Left hindlimb (tissue), 1 donor: Measurements from ENCODE around the gene HHATL.

Source experiments
- DNase-seq: peaks from one replicate; pipeline ENCODE4 v3.0.0-alpha.2; 2018

Gene HHATL

DNA sequence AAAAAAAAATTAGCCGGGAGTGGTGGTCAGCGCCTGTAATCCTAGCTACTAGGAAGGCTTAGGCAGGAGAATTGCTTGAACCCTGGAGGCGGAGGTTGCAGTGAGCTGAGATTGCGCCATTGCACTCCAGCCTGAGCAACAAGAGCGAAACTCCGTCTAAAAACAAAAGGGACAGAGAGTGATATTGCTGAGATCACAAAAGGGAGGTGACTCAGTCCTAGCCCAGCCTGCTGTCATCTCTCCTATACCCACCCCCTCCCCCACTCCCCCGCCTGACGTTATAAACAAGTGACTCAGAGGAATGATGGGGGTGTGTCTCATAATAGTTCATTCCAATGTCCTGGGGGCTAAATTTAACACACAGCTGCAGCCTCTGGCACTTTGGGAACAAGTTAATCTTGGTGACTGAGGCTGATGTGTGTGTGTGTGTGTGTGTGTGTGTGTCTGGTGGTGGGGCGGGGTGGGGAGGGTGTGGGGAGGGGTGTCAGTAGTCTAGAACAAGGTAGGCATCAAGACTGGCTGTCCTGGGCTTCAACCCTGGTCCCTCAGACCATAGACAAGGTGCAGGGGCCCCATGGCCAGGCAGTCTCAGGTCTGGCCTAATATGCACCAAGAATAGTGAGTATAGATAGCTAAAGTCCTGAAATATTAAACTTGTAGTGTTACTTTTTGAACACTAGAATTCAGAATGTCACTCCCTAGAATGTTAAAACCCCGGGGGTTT, 18.6 kb downstream of the HHATL start:
- peak; percentile 61 for DNase-seq

- peak; percentile 6 for DNase-seq
Observed at GRCh38 chr3:42682301-42683070, 20.1 kb downstream of the HHATL start.

DNA sequence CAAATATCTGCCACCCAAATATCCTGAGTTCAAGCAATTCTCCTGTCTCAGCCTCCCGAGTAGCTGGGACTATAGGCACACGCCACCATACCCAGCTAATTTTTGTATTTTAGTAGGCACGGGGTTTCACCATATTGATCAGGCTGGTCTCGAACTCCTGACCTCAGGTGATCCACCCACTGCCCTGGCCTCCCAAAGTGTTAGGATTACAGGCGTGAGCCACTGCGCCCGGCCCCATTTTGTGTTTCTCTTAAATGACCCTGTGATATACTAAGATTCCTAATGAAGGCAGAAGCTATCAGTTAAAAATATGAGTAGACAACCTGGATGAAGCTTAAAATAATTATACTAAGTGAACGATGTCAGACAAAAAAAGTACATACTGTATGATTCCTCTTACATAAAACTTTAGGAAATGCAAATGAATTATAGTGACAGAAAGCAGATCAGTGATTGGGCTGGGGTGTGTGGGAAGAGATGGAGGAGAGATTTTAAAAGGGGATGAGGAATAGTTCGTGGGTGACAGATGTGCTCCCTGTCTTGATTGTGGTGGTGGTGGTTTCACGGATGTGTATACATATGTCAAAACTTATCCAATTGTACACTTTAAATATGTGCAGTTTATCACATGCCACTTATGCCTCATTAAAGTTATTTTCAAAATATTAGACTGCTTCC, 21.1 kb downstream of the HHATL start:
- DNase-seq, result no peak

DNA sequence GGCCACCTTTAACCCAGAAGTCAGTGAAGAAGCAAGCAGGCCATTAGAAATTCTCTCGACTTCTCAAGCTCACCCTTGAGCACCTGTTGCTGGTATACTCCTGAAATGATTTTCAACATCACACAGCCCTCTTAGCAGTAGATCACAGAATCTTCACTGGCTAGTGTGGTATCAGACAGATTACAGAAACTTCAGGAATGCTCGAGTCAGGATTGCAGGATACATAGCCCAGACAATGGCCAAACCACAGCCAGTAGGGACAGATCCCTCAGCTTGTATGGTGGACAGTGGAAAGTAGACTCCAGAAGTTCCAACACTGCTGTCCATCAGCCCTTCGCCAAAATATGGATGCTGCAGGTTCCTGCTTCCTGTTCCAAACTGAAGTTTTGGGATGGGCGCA, 21.8 kb downstream of the HHATL start:
- DNase-seq, result no peak

- no peak for DNase-seq
Observed at GRCh38 chr3:42680271-42680670, 22.3 kb downstream of the HHATL start.

DNA sequence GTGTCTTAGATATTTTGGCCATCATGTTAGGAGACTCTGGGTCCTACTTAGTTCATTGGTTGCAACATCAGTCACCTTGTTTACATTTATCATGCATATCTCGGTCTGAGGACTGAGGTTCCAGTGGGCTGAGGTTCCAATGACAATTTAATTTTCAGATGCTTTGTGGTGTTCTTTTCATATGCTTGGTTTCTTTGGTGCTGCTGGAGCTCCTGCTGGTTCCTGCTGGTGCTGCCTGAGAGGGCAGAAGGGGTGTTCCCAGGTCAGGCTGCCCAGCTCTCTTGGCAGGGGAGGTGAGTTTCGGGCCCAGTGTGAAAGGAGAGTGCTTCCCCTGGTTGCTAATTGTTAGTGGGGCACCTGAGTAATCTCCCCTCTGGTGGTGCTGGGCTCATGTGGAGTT, 24.2 kb downstream of the HHATL start:
- peak; percentile 10 for DNase-seq

- no peak for DNase-seq
Observed at GRCh38 chr3:42675909-42676308, 26.7 kb downstream of the HHATL start.

- no peak for DNase-seq
Observed at GRCh38 chr3:42674146-42674545, 28.5 kb downstream of the HHATL start.

DNA sequence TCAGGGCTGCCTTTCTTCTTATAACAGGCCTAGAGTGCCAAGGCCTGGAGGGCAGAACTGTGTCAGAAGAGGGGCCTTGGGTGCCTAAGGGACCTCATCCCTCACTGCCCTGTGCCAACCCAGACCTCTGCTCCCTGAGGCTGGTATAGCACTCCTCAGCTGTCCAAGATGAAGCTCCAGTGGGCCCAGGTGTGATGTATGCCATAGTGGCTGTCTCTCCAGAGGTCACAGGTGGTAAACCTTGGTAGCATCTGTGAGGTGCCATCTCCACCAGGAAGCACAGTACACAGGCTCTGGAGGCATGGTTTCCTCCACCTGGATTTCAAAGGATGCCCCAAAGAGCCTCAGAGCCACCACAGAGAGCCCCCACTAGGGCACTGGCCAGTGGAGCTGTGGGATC, 29.5 kb downstream of the HHATL start:
- DNase-seq, result no peak

- DNase-seq, result no peak
Observed at GRCh38 chr3:42672515-42672914, 30.1 kb downstream of the HHATL start.

GRCh38 chr3:42670670-42671069, 31.9 kb downstream of the HHATL start:
- DNase-seq, result no peak

DNA sequence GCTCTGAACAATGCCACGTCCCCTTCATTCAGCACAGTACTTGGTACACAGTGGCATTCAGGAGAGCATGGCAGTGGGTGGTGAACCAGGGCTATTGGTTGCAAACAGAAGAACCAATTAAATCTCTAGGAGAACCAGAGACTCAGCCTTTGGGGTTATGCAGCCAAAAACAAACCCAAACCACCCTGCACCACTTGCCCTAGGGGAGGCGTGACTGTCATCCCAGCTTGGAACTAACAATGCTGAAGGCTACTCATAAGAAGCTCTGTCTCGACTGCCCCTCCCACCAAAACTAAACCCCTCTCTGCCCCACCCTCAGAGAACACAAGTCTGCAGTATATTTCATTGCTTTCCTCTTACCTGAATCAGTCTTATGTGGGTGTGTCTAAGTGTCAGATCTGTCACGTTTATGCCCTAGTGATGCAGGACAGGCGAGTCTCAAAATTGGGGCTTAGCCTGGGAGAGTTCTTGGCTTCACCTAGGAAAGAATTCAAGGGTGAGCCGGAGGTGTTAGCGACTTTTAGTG, 32.5 kb downstream of the HHATL start:
- DNase-seq, result no peak

- no peak for DNase-seq
Observed at GRCh38 chr3:42668793-42669217, 33.8 kb downstream of the HHATL start.

DNA sequence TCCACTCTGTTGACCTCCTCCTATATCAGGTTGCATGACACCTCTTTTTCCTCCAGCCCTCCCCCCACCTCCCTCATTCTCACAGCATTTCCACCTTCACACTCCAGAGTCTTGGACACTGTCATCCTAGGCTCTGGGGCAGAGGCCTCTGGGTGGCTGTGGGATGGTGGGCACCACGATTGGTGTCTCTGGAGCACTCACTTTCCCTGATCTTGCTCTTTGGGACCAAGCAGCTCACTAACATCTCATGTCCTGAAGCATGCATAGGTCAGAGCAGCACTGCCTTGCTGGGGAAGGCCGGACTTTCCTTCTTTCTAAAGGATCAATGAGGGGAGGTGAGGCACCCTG, 34.2 kb downstream of the HHATL start:
- DNase-seq, result no peak

DNA sequence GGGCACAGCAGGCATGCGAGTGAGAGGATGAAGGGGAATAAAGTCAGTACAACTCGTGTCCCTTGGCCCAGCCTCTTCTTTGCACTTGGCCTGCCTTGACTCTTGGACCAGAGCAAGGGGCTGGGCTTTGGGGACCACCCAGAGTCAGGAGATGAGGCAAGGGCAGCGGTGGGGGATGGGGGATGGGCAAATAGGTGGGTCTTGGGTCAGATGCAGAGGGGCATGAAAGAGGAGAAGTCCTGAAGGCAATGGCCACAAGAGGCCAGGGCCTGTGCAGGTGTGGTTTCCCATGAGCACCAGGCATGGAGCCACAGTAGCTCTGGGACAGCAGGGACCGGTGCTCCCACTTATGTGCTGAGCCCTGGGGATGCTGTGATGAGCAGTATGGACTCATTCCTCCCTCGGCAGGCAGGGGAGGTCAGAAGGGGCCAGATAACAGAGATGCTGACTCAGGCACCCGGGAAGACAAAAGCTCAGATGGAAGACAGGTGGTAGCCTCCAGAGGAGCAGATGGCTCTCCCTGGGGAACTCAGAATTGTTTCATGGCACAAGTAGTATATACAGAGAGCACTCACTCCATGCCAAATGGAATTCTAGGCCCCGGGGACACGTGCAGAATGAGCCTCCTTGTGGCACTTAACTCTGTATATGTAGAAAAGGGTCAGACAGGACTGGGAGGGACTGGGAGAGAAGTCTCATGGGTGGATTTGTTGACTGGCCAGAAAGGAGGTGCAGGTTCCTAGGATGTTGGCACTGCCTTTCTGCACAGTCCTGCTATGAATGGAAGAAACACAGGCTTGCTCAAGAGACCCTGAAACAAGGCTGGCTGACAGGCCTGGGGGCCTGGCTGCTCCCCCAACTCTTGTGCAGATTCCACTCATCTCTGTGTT, 34.8 kb downstream of the HHATL start:
- DNase-seq, result no peak

GRCh38 chr3:42667096-42667522, 35.5 kb downstream of the HHATL start:
- DNase-seq, result no peak

DNA sequence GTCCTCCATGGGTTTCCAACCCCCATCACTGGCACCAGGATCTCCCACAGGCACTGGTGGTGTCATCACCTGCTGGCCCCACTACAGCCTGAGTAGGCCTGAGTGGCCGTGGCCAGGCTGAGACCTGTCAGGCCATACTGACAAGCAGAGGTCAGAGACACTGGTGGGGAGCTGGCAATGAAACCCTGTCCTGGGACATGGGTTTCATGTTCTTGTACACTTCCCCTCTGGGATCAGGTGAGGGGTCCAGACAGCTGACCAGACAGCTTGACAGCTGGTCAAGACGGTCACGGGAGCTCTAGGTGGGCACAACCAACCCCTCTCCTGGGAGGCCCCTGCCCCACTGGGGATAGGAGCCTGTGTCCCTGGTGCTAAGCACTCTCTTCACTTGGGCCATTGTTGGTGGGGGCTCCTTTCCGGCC, 36.0 kb downstream of the HHATL start:
- DNase-seq, result no peak

- no peak for DNase-seq
Observed at GRCh38 chr3:42666022-42666421, 36.6 kb downstream of the HHATL start.

GRCh38 chr3:42665050-42665878, 37.3 kb downstream of the HHATL start:
- DNase-seq, result no peak

- DNase-seq, result no peak
Observed at GRCh38 chr3:42664438-42664803, 38.2 kb downstream of the HHATL start.

DNA sequence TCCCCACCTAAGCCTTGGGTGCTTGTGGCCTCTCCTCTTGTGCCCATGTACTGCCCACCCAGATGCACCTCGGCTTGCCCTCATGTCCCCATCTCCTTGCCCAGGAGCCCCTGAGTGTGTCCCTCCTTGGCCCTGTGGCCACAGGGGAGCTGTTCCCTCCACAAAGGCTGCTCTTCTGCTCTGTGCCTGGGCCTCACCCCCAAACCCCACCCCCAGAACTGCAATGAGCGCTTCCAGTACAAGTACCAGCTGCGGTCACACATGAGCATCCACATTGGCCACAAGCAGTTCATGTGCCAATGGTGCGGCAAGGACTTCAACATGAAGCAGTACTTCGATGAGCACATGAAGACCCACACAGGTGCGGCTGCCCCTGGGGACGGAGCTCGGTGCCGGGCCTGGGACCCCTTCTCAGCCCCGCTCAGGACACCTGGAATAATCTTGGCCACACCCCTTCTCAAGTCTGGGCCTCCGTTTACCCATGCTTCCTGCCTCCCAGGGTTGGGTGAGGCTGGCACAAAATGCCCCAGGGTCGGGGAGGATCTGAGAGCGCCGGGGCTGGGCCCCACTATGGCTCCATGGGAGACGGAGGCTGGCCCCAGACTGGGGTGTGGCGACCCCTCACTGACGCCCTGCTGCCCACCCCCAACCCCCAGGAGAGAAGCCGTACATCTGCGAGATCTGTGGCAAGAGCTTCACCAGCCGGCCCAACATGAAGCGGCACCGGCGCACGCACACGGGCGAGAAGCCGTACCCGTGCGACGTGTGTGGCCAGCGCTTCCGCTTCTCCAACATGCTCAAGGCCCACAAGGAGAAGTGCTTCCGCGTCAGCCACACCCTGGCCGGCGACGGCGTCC, 38.8 kb downstream of the HHATL start:
- no peak for DNase-seq
